Motor neuron (in vitro differentiated cells): Measurements from ENCODE around the gene TAOK1. TPM values are rescaled to one million over a fixed set of nuclear protein-coding genes. Genes with fewer than 3 reads are reported as not detected.

Experiments
- ATAC-seq, 8 experiments: fragments of 200-7000 bp; cut with Tn5 transposase; replicated peaks in 6 of 8; 2 replicates each; pipeline ENCODE4 v1.8.0; 2021; ENCODE audit warnings: mild to moderate bottlenecking in 8 of 8, moderate library complexity in 8 of 8
- H3K27ac ChIP-seq, 2 donors: fragments of 250-450 bp; sonication (Bioruptor Pico); 2 replicates each; pipeline ENCODE4 v1.9.0; 2021; ENCODE audit warnings: antibody characterized with exemption in 2 of 2, mild to moderate bottlenecking in 2 of 2, moderate library complexity in 1 of 2
- H3K4me1 ChIP-seq, 2 donors: fragments of 250-450 bp; sonication (Bioruptor Pico); replicated peaks in 1 of 2; 2 replicates each; pipeline ENCODE4 v1.6.1; 2021; ENCODE audit warnings: antibody characterized with exemption in 2 of 2, mild to moderate bottlenecking in 2 of 2, moderate library complexity in 1 of 2
- H3K4me3 ChIP-seq, 5 donors: fragments of 250-450 bp; sonication (Bioruptor Pico); 2 replicates each; pipeline ENCODE4 v1.9.0; 2021; ENCODE audit warnings: antibody characterized with exemption in 5 of 5, mild to moderate bottlenecking in 5 of 5, moderate library complexity in 4 of 5
- WGBS, 10 experiments: fragments of 450-650 bp; shearing (Covaris generic); methylation state at CpG; one replicate each; pipeline ENCODE4 v1.0.0; 2022; 5-methylcytosine and 5-hydroxymethylcytosine counted together
- in situ Hi-C, 9 experiments: fragments of 400-800 bp; cut with MboI; loops; one replicate each; pipeline ENCODE4 v1.15.0; 2021; ENCODE audit warnings: low sequenced_read_pairs in 9 of 9, low pct_unique_long_range_greater_than_20kb in 2 of 9; ENCODE audit not compliant: unreplicated experiment in 9 of 9
- total RNA-seq, 8 experiments: library from RNA; unstranded; fragments of 300-600 nt; gene quantifications; 2 replicates each; pipeline versions ENCODE4 v1.2.3 to v1.2.4, GENCODE V29; 2022

The TAOK1 gene
- total RNA-seq, 8 experiments from 2014 or later, result 31.1 to 77.9 (median 49.9) TPM

GRCh38 chr17:29585080-29585751 lies 195.1 kb downstream of the TAOK1 start:
- no peak overlapping the region for H3K4me3 ChIP-seq
- in situ Hi-C loops, result no loop called here
- no peak for ATAC-seq
- peaks cover 33 to 42% of the 10 kb centered on the region in 2 donors for H3K4me1 ChIP-seq
- 0 to 100% (median 75%) methylated on average over 1 to 2 of the region's 8 CpGs; no CpG with 5 or more reads in 5 of the 10 experiments for WGBS, 10 experiments
- no peak overlapping the region for H3K27ac ChIP-seq

GRCh38 chr17:29586676-29587469 lies 196.7 kb downstream of the TAOK1 start:
- Histone ChIP-seq H3K4me1 (peaks cover 39 to 46% of the 10 kb centered on the region in 2 donors), H3K27ac (no peak overlapping the region), H3K4me3 (no peak overlapping the region)
- no peak for ATAC-seq
- in situ Hi-C loops, result no loop called here
- WGBS, 10 experiments, result 80 to 100% (median 84%) methylated on average over 2 to 4 of the region's 9 CpGs; no CpG with 5 or more reads in 5 of the 10 experiments

- 73 to 100% (median 82%) methylated on average over 1 to 4 of the region's 6 CpGs; no CpG with 5 or more reads in 5 of the 10 experiments for WGBS, 10 experiments
- no peak overlapping the region for H3K27ac ChIP-seq
- in situ Hi-C loops, result no loop called here
- peaks cover 45 to 53% of the 10 kb centered on the region in 2 donors for H3K4me1 ChIP-seq
- H3K4me3 ChIP-seq, result peak overlapping the region in 1 of 5 donors; percentile 79
- ATAC-seq, result no peak
These were observed 197.4 kb downstream of the TAOK1 start for GRCh38 chr17:29587591-29587990.

GRCh38 chr17:29588017-29588561 lies 197.9 kb downstream of the TAOK1 start:
- Histone ChIP-seq H3K27ac (no peak overlapping the region), H3K4me3 (peak overlapping the region; percentile 56 to 90 (median 75)), H3K4me1 (peaks cover 48 to 56% of the 10 kb centered on the region in 2 donors)
- WGBS, 10 experiments, result 0 to 57% (median 32%) methylated on average over 2 to 3 of the region's 8 CpGs; no CpG with 5 or more reads in 6 of the 10 experiments
- ATAC-seq, result no peak
- in situ Hi-C loops, result no loop called here

GRCh38 chr17:29588562-29589411 lies 198.6 kb downstream of the TAOK1 start:
- WGBS, 10 experiments, result 0 to 7% (median 3%) methylated on average over 2 to 6 of the region's 72 CpGs; no CpG with 5 or more reads in 7 of the 10 experiments
- ATAC-seq, result peak; percentile 5 to 22 (median 12)
- in situ Hi-C loops, result no loop called here
- H3K4me1 ChIP-seq, result peaks cover 46 to 54% of the 10 kb centered on the region in 2 donors
- H3K27ac ChIP-seq, result peak overlapping the region; percentile 74 to 80
- peak overlapping the region; percentile 56 to 90 (median 75) for H3K4me3 ChIP-seq

GRCh38 chr17:29589524-29590410 lies 199.6 kb downstream of the TAOK1 start, which contains the start of gene GIT1:
TSS of gene GIT1 (minus strand) at chr17:29589648. CDS start at chr17:29589378, 270 bp downstream.
- Histone ChIP-seq H3K4me1 (peaks cover 37 to 50% of the 10 kb centered on the region in 2 donors), H3K4me3 (peak within 1 kb of the TSS; percentile 56 to 90 (median 75)), H3K27ac (peak within 1 kb of the TSS; percentile 74 to 80)
- peak; percentile 41 to 66 (median 60) for ATAC-seq
- 0 to 40% (median 19%) methylated on average over 1 to 5 of the region's 70 CpGs; no CpG with 5 or more reads in 7 of the 10 experiments for WGBS, 10 experiments
- in situ Hi-C loops, result no loop called here

- in situ Hi-C loops, result no loop called here
- Histone ChIP-seq H3K27ac (peak overlapping the region; percentile 74 to 80), H3K4me3 (peak overlapping the region in 4 of 5 donors; percentile 11 to 90 (median 73)), H3K4me1 (peaks cover 40 to 44% of the 10 kb centered on the region in 2 donors)
- WGBS, 10 experiments, result 0 to 30% (median 16%) methylated on average over 2 to 12 of the region's 30 CpGs; no CpG with 5 or more reads in 3 of the 10 experiments
- peak in 6 of 8 experiments; percentile 0 to 24 (median 11) for ATAC-seq
These were observed 200.4 kb downstream of the TAOK1 start for GRCh38 chr17:29590411-29591145.

- Histone ChIP-seq H3K4me3 (peak overlapping the region; percentile 2 to 21 (median 11)), H3K27ac (peak overlapping the region; percentile 74 to 80), H3K4me1 (peaks cover 45 to 50% of the 10 kb centered on the region in 2 donors)
- in situ Hi-C loops, result no loop called here
- WGBS, 10 experiments, result 0 to 3% methylated on average over 1 to 8 of the region's 31 CpGs; no CpG with 5 or more reads in 8 of the 10 experiments
- ATAC-seq, result peak; percentile 2 to 38 (median 18)
These were observed 201.1 kb downstream of the TAOK1 start for GRCh38 chr17:29591146-29591736.

- WGBS, 10 experiments, result 1 to 83% (median 20%) methylated on average over 1 to 15 of the region's 25 CpGs; no CpG with 5 or more reads in 2 of the 10 experiments
- Histone ChIP-seq H3K4me3 (peak overlapping the region; percentile 2 to 98 (median 11)), H3K4me1 (peaks cover 52 to 58% of the 10 kb centered on the region in 2 donors), H3K27ac (no peak overlapping the region)
- in situ Hi-C loops, result no loop called here
- peak; percentile 15 to 66 (median 62) for ATAC-seq
These were observed 201.8 kb downstream of the TAOK1 start for GRCh38 chr17:29591737-29592608.
